Measurements from ENCODE around the gene NACA.

Gene NACA

GRCh38 chr12:56687223-56688128 is 37.6 kb downstream of the NACA start:
- peak; percentile 31 for DNase-seq (ENCODE audit: low read depth)

DNA sequence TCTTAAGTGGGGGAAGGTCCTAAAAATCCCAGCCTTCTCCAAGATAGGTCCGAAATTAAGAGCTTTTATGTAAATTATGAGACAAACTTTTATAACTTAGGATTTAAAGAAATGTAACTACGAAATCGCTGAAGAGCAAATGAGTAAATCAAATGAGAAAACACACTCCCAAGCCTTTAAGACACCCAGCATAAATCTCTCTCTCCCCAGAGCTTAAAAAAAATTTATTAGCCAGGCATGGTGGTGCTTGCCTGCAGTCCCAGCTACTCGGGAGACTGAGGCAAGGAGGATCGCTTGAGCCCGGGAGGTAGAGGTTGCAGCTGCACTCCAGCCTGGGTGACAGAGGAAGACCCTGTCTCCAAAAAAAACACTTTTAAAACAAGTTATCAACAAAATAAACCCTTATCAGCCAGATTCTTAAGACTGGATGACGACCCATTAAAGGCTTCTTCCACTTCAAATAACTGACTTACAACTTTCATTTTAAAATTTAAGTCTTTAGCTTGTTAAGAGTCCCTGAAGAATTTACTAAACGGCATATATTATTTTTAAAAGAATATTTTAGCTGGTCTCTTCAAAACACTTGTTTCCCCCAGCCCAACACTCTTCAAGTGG is 40.2 kb downstream of the NACA start:
- no peak for DNase-seq (ENCODE audit: low read depth)

GRCh38 chr12:56682323-56682722 is 42.8 kb downstream of the NACA start:
- no peak for DNase-seq (ENCODE audit: low read depth)

- DNase-seq (ENCODE audit: low read depth) = no peak
These were observed 45.1 kb downstream of the NACA start for GRCh38 chr12:56679883-56680575.

DNA sequence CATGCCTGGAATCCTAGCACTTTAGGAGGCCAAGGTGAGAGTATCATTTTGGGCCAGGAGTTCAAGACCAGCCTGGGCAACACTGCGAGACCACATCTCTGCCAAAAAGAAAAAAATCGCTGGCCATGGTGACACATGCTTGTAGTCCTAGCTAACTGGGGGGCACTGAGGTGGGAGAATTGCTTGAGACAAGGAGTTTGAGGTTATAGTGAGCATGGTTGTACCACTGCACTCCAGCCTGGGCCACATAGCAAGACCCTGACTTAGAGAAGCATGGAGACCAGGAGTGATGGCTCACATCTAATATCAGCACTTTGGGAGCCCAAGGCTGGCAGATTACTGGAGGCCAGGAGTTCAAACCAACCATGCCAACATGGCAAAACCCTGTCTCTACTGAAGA is 46.2 kb downstream of the NACA start:
- no peak for DNase-seq (ENCODE audit: low read depth)

DNA sequence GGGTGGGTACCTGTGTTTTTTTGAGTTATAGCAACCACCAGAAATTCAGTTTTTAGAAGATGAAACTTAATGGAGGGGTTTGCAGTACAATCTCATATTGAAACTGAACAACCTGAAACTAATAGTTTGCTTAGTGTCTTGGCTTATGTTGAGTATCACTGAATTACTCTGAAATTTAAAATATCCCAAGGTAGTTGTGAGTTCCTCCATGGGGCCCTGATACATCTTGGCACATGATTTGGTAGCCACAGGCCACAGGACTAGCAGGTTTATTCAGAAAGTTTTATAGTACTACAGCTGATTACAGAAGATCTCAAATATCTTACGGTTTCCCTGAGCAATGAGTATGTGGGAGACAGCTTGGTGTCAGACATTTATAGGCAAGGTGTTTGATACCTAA is 47.4 kb downstream of the NACA start:
- no peak for DNase-seq (ENCODE audit: low read depth)

- DNase-seq (ENCODE audit: low read depth) = no peak
These were observed 48.1 kb downstream of the NACA start for GRCh38 chr12:56676851-56677580.

DNA sequence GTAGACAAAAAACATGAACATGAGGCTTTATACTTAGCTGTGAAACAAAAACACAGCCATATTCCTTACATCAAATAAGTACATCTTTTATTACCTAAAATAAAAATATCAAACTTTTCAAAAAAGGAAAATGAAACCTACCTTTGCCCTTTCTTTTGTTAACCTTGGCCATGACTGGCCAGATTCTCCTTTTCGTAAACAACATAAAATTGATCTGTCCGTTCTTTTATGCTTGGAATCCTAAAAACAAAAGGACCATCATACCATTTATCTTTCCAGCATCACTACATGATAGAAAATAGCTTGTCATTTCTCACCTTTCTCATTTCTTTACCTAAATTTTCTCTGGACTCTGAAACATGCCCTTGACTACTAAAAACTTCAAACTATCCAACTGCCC is 53.5 kb downstream of the NACA start:
- DNase-seq (ENCODE audit: low read depth) = no peak

DNA sequence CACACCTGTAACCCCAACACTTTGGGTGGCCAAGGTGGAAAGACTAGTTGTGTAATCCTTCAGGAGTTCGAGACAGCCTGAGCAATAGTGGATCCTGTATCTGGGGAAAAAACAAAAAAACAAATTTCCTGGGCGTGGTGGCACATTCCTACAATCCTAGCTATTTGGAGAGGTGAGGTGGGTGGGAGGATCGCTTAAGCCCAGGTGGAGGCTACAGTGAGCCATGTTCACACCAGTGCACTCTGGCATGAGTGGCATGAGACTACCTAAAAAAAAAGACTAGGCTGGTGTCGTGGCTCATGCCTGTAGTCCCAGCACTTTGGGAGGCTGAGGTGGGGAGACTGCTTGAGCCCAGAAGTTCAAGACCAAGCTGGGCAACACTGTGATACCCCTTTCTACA is 54.3 kb downstream of the NACA start:
- no peak for DNase-seq (ENCODE audit: low read depth)

- no peak for DNase-seq (ENCODE audit: low read depth)
These were observed 57.0 kb downstream of the NACA start for GRCh38 chr12:56668197-56668457.

All from activated gamma-delta T cell treated with anti-CD3 and anti-CD28 coated beads, Interleukin-2, amount 50 U/mL, for 16 hours (primary cell).